ENCODE measurements around the gene PTPRF. TPM values are rescaled to one million over a fixed set of nuclear protein-coding genes. Genes with fewer than 3 reads are reported as not detected.
"Not testable (repeated sequence)": the region's sequence is repeated elsewhere in the genome, so short reads cannot be mapped to it uniquely, and the experiment has no call there.

PTPRF gene
- total RNA-seq (ENCODE audit: insufficient read depth, low replicate concordance): 36.4 TPM

DNA sequence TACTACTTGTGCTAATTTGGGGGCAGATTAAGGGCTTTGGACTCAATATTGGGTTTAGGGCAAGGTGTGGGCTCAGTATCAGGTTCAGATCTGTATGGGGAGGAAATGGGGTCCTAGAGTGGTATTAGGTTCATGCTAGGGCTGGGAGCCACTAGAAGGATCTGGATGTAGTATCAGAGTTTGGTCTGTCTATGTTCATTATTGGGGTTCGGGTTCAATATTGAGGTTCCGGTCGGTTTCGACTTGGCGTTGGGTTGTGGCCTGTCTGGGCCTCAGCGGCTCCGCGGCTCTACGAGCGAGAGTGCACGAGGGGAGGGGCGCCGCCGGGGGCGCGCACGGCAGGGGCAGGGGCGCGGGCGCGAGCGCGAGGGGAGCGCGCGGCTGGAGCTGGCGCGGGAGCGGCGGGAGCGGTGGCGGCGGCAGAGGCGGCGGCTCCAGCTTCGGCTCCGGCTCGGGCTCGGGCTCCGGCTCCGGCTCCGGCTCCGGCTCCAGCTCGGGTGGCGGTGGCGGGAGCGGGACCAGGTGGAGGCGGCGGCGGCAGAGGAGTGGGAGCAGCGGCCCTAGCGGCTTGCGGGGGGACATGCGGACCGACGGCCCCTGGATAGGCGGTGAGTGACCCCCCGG lies at the start of gene PTPRF:
PTPRF (plus strand) TSS at position 401 of the 624 bp plus-strand sequence. CDS start 14,193 bp downstream, outside the sequence.
- peak; percentile 71 for DNase-seq (ENCODE audit: low spot score)

DNA sequence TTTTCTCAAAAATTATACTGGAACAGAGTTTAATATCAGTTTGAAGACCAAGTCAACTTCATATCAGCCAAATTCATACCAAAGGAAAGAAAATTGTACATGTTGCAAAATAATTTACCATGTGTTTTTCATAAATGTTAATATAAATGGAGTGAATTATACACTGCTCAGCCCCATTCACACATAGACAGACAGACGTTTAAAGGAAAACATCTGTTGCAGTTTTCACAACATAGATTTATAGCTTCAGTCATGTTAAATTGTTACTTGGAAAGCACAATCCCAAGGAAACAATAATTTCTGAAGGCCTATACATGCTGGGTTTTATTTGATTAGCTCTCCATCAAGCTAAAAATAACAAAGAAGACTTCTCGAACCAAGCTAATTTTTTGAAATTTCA lies 49.2 kb upstream of the PTPRF start:
- DNase-seq (ENCODE audit: low spot score): no peak

DNA sequence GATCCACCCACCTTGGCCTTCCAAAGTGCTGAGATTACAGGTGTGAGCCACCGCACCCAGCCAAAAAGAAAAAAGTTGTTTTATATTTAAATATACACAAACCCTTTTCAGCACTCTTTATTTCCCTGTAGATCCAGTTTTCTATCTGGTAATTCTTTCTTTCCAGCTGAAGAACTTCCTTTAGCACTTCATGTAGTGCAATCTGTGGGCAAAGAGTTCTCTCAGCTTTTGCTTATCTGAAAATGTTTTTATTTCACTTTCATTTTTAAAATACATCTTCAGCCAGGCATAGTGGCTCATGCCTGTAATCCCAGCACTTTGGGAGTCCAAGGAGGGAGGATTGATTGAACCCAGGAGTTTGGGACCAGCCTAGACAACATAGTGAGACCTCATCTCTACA lies 48.5 kb upstream of the PTPRF start:
- DNase-seq (ENCODE audit: low spot score): no peak

DNA sequence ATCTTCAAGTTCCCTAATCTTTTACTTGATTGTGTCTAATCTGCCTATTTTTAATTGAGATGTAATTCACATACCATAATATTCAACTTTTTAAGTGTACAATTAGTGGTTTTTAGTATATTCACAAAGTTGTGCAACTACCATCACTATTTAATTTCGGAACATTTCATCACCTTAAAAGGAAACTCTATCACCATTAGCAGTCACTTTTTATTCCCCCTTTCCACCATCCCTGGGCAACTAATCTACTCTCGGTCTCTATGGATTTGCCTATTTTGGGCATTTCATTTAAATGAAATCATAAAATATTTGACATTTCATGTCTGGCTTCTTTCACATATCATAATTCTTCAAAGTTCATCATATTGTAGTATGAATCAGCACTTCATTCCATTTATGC lies 46.3 kb upstream of the PTPRF start:
- DNase-seq (ENCODE audit: low spot score): no peak

DNA sequence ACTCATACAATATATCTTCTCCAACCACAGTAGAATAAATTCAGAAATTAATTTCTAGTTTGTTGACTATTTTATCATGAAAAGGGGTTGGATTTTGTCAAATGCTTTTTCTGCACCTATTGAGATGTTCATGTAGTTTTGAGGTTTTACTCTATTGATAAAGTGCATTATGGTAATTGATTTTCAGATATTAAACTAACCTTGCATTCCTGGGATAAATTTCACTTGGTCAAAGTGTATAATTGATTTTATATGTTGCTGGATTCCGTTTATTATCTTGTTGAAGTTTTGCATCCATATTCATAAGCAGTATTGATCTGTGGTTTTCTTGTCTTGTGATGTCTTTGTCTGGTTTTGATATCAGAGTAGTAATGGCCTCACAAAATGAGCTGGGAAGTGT lies 42.5 kb upstream of the PTPRF start:
- no peak for DNase-seq (ENCODE audit: low spot score)

DNA sequence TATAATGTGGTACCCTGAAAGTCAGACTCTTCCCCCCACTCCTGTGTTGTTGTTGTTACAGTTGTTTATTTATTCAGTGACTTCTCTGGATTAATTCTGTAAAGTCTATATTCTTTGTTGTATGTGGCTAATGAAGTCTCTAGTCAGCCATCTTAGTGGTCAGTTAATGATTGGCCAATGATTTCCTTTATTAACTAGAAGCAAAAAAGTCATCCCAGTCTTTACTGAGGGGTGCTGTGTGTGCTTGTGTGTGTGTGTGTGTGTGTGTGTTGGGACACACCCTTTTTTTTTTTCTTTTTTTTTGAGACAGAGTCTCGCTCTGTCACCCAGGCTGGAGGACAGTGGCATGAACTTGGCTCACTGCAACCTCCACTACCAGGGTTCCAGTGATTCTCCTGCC lies 39.6 kb upstream of the PTPRF start:
- no peak for DNase-seq (ENCODE audit: low spot score)

DNA sequence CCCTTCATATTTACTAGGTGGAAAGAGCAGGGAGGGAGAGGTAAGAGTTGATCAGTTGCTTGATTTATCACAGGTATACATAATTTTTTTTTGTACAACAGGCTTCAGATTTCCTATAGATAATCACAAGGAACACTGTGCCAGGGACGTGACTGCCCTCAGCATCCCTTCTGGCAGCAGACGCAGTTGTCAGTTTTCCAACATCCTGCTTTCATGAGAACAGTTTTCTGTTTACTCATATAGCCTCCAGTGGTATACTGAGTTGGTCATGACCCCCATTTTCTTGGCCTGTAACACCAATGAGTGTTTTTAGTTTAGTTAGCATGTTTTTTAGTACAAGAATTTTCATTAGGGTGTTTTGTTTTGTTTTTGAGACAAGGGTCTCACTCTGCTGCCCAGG lies 37.9 kb upstream of the PTPRF start:
- DNase-seq (ENCODE audit: low spot score): no peak

DNA sequence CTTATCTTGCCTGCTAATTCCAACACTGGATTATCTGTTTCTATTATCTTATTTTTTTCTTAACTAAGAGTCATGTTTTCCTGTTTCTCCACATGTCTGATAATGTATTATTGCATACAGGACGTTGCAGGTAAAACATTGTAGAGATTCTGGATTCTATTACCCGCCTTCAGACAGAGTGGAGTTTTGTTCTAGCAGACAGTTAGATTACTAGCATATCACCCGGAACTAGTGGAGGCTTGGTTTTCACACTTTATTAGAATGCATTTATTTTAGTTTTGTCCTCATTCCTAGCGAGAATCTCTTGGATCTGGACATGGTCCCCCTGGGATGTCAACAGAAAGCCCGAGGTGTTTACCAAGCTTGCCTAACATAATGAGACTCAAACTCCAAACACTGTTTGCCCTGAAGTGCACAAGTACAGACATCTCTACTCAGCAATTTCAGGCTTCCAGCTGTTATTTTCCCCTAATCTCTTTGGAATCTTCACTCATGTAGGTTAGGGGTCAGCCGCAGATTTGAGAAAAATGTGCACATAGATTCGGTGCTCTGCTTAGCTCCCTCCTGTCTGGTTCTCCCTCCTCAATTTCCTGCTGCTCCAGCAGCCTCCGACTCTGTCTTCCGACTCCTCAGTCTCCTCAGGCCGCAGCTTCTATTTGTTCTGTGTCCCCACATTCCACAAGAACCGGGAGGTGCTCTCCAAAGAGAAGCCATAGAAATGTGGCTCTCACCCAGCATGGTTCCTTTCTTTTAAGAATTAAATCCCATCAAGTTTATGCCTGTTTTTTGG lies 36.8 kb upstream of the PTPRF start:
- DNase-seq (ENCODE audit: low spot score): peak; percentile 56

DNA sequence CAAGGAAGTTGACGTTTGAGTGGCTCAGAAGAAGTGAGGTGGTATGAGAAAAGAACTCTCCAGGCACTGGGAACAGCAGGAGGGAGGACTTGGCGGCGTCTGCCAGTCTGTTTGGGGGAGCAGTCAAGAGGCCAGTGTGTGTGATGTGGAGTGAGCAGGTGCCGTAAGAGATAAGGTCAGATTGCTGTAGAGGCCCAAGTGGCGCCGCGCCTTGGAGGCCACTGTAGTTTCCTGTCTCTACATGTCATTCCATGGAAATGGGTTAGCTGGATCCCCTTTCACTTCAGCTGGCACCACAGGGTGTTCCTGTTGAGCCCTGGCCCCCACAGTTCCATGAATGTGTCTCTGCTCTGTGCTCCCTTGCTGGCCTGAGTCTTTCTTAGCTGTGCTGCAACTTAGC lies 35.5 kb upstream of the PTPRF start:
- no peak for DNase-seq (ENCODE audit: low spot score)

DNA sequence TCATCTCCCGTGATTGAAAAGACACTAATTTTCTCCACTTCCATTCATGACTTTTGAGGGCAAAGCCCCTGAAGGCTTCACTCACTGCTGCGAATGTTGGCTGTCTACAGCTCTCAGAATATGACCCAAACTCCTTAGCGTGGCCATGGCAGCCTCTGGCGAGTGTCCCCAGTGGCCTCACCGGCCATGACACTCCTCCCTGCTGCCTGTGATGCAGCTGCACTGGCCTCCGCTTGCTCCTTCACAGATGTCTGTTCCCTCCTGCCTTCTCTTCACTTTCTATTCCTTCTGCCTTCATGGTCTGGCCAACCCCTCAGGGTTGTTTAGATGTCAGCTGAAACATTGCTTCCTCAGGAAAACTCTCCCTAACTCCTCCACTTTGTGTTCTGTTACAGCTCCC lies 30.8 kb upstream of the PTPRF start:
- no peak for DNase-seq (ENCODE audit: low spot score)

DNA sequence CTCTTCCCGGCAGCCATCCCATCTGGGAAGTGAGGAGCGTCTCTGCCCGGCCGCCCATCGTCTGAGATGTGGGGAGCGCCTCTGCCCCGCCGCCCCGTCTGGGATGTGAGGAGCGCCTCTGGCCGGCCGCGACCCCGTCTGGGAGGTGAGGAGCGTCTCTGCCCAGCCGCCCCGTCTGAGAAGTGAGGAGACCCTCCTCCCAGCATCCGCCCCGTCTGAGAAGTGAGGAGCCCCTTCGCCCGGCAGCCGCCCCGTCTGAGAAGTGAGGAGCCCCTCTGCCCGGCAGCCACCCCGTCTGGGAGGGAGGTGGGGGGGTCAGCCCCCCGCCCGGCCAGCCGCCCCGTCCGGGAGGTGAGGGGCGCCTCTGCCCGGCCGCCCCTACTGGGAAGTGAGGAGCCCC lies 28.9 kb upstream of the PTPRF start:
- DNase-seq (ENCODE audit: low spot score): not testable (repeated sequence)

DNA sequence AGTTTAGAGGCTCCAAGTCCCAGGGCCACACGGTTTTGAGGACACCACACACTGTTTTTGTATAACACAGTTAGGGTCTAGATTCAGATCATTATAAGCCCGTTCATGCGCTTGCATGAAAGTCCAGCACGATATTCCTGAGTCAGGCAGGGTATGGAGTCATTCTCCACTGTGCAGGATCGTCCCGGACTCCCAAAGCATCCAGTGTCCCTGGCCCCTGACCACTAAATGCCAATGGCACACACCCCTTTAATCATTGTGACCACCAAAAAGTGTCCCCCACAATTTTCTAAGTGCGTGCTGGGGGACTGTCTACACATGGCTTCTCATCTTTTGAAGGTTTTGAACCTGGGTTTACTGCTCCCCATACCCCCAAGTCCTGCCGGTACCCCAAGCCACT lies 27.1 kb upstream of the PTPRF start:
- no peak for DNase-seq (ENCODE audit: low spot score)

DNA sequence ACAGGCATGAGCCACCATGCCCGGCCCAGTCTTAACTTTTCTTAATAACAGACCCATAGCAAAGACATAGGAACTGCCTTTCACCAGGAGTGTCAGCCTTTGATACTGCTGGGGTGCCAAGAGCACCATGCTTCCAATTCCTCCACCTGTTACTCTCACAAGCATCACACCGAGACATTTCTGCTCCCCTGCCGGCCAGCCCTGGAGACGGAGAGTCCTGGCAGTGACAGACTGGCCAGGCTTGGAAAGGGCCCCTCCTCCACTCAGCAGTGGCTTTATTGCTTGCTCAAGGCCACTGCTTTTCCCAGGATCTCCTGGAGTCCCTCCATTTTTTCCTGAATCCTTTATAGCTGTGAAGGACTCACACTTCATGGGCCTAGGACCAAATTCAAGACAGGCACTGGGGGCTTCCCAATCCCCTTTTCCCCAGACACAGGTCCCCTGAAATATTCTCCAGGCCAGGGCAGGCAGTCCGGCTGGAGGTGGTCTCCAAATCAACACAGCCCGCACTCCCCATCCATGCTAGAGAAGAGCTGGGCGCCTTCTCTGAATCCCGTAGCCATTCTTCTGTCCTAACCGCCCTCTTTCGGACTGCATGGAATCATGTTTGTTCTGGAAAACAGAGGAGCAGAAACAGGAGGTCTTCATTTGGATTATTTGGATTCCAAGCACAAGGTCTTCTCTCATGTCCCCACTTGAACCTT lies 25.5 kb upstream of the PTPRF start:
- no peak for DNase-seq (ENCODE audit: low spot score)

DNA sequence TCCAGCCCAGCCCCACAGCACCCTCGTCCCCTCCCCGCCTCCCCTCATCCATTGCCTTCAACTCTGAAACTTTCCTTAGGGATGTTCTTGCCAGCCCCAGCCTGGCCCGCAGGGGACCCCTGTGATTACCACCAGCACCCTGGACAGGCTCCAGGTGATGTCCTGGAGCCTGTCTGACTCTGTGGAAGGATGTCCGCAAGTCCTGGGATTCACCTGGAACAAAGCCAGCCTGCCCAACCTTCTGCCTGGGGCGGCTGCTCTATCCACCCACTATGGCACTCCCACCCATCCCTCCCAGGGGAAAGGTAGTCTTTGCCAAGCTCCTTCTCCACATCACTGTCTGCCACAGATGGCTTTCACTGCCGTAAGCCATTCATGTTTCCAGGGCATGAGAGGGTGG lies 24.4 kb upstream of the PTPRF start:
- no peak for DNase-seq (ENCODE audit: low spot score)

DNA sequence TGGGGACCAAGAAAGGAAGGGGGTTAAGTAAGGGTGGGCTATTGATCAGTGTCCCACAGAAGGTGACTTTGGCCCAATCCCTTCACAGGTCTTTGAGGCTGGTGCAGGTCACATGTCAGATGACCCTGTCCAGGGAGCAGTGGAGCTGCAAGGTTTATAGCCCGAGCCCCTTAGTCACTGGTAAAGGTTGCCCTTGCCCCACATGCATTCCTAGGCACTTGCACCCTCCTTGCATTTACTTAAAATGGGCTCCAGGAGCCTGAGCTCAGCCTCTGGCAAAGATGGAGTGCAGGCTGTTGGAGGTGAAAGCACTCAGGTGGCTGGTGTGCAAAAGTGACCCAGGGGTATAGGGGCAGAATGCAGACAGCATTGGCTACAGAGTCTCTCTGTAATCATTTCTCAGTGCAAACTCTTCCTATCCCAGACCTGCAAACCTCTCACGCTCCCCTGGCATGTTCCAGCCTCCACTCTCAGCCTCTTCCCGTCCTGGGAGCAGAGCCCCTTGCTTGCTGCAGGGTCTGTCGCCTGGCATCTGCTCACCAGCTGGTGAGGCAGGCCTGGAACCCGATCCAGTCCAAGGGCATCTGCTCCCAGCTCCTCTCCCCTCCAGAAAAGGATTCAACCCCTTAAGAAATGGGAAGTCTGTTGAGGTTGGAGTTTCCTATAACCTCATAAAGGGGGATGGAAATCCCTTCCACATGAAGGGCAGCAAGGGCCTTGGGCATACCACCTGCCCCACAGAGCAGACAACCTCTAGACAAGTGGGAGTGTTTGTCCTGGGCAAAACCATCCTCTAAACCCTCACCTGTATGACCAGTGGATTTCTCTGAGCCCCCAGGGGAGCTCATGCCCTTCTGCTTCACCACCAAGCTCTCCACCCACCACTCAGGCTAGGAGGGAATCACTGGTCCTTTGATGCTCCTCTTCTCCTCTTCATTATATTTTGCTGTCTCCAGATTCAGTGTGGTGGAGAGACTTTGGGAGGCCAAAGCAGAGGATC lies 23.1 kb upstream of the PTPRF start:
- DNase-seq (ENCODE audit: low spot score): no peak

DNA sequence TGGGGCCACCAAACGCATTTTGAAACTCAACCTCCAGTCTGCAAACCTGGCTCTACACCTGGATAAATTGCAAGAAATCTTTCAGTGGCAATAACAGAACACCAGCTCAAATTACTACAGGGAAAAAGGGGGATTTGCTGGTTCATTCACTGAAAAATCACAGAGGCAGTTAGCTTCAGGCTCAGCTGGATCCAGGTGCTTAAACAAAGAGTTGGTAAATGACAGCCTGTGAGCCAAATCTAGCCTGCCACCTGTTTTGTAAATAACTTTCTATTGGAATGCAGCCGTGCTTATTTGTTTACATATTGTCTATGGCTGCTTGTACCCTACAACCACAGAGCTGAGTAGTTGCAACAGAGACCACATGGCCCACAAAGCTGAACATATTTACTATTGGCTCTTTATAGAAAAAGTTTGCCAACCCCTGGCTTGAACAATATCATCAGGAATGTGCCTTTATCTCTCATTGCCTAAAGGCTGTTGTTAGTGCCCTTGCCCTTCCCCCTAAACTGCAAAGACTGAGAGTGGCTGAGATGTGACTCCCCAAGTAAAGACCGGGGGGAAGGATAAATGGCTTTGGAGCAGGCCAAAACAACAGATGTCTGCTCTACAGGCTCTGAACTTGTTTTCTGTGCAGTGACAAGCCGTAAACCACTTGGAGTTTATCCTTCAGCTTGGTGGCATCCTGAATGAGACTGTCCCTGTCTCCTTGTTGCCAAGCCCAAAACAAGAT lies 21.5 kb upstream of the PTPRF start:
- no peak for DNase-seq (ENCODE audit: low spot score)

DNA sequence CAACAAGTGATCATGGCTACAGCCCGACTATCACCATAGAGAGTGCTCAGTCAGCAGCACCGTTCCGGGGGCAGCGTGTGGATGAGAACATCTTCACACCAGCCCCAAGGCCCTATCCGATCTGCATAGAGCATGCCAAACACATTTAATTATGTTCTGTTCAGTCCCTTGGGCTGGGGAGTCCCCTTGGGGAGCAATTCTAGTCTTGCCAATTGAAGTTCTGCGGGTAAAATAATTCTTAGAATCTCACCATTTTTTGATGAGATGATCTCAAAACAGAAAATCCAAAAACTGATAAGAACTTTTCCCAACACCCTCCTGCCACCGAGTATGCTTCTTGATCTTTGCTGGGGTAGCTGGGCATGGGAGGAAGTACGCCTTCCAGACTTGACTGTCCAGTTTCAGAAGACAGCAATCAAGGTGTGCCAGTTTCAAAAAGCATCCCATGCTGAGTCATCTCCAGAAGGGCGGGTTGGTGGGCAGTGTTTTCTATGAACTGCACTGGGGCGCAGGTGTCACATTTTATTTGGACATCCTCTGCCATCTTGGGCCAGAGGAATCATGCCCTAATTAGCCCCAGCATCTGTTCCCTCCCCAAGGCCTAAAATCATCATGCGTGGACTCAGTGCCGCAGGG lies 20.8 kb upstream of the PTPRF start:
- DNase-seq (ENCODE audit: low spot score): no peak

DNA sequence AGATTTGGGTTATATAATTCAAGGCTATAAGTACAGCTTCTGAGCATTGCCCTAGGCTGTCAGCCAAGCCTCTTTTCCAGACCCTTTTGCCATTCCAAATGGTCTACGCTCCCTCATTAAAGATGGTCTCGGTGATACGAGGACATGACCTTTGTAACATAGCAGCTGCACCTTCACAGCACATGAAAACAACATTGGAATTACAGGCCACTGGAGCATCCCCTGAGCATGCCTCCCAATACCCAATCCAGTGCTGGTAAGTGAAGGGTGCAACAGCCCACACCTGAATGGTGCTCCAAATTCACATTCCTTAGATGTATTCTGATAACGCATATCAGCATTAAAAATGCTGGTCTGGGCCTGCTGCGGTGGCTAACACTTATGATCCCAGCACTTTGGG lies 20.1 kb upstream of the PTPRF start:
- DNase-seq (ENCODE audit: low spot score): no peak

DNA sequence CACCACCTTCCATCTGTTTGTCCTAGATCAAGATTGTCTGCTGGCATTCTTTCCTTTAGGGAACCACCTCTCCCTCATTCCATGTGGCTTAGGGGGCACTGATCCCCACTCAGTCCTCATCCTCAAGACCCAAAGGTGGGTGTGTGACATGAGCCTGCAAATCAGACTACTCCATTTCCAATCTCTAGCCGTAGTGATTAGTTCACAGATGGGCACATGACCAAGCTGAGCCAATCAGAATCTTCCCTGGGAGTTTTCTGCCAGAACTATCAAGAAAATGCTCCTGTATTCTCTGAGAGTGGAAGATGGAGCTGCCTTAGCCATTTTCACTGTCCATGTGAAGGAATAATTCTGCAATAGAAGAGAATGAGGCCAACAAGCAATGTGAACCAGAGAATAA lies 19.3 kb upstream of the PTPRF start:
- no peak for DNase-seq (ENCODE audit: low spot score)

DNA sequence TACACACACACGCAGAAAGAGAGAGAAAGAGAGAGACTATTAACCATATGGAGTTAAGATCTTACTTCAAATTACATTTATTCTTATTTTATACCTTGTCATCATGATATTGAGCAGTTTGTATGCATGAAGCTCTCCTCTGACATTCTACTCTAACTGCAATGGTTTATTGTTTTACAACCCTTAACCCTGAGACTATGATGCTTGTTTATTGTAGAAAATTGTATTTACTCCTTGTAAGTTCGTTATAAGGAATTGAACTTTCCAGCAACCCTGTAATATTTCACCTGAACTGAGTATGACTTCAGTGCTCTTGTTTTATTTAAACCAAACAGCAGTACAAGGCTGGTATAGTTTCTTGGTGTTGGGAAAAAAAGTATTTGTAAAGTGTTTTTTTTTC lies 18.6 kb upstream of the PTPRF start:
- no peak for DNase-seq (ENCODE audit: low spot score)
